22Rv1 (cell line): ENCODE data around the gene NECTIN2.
"Not testable (repeated sequence)": the region's sequence is repeated elsewhere in the genome, so short reads cannot be mapped to it uniquely, and the experiment has no call there.

Experiments used
- CTCF ChIP-seq: fragments of 450-650 bp; IDR thresholded peaks from 2 replicates; pipeline ENCODE4 v1.5.1; 2017; ENCODE audit warnings: mild to moderate bottlenecking
- ZFX ChIP-seq: fragments of 450-650 bp; IDR thresholded peaks from 2 replicates; pipeline ENCODE4 v1.6.1; 2017; ENCODE audit warnings: antibody characterized with exemption, borderline replicate concordance

DNA sequence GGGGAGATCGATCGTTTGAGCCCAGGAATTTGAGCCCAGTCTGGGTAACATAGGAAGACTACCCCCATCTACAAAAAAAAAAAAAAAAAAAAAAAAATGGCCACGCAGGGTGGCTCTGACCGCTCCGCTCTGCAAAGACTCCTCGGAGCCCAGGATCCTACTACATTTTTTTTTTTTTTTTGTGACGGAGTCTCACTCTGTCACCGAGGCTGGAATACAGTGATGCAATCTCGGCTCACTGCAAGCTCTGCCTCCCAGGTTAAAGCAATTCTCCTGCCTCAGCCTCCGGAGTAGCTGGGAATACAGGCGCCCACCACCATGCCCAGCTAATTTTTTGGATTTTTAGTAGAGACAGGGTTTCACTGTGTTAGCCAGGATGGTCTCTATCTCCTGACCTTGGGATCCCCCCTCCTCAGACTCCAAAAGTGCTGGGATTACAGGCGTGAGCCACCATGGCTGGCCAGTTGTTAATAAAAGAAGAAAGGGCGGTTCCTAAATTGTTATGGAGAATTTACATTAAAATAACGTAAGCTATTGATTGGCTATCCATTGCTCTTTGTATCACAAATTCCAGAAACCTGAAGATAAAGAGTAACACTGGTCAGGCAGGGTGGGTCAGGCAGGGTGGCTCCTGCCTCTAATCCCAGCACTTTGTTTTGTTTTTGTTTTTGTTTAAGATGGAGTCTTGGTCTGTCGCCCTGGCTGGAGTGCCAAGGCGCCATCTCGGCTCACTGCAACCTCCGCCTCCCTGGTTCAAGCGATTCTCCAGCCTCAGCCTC lies 36.7 kb downstream of the NECTIN2 start:
- TF ChIP-seq CTCF, ZFX: not testable (repeated sequence)
